Measurements from ENCODE around the gene CDHR3.

Gene CDHR3

DNA sequence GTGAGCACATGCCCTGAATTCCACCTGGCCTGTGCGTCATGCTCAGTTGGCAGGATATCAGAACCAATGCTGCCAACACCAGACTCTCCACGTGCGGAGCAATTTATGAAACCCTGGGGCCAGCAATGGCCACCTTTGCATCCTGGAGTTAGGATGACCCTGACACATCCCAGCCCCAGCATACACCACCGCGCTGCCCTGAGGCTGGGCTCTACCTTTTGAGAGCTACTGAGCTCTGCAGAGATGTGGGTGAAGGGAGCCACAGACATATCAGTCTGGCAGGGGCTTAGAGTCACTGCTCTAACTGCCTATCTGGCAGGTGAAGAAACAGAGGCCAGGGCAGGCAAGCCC lies 107.1 kb downstream of the CDHR3 start:
- no peak for DNase-seq
- in situ Hi-C loops (cut with MboI; ENCODE audit: low pct_unique_long_range_greater_than_20kb, low sequenced_read_pairs) = no loop called here

DNA sequence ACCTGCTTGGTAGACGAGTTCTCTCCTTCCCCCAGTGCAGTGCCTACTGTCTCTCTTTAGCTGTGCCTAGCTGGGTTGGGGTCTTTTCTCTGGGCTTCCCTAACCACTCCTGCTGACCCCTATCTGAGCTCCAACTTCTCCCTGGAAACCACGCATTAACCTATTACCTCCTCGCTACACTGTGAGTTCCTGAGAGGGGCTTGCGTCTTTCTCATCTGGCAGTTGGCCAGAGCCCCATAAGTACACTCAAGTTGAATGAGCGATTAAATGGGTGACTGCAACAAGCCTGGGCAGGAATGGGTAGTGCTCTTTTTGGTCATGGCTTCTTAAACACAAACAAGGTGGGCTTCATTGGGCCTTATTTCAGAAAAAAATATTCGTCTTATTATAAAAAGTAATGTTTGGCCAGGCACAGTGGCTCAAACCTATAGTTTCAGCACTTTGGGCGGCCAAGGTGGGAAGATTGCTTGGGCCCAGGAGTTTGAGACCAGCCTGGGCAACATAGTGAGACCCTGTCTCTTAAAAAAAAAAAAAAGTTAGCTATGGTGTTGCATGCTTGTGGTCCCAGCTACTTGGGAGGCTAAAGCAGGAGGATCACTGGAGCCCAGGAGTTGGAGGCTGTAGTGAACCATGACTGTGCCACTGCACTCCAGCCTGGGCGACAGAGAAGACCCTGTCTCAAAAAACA lies 107.6 kb downstream of the CDHR3 start:
- in situ Hi-C loops (cut with MboI; ENCODE audit: low pct_unique_long_range_greater_than_20kb, low sequenced_read_pairs) = no loop called here
- DNase-seq = no peak

- in situ Hi-C loops (cut with MboI; ENCODE audit: low pct_unique_long_range_greater_than_20kb, low sequenced_read_pairs) = no loop called here
- DNase-seq = peak; percentile 94
Measured at GRCh38 chr7:106071356-106071998, 108.4 kb downstream of the CDHR3 start.

GRCh38 chr7:106071999-106072714 lies 109.1 kb downstream of the CDHR3 start:
- in situ Hi-C loops (cut with MboI; ENCODE audit: low pct_unique_long_range_greater_than_20kb, low sequenced_read_pairs) = no loop called here
- peak; percentile 88 for DNase-seq

DNA sequence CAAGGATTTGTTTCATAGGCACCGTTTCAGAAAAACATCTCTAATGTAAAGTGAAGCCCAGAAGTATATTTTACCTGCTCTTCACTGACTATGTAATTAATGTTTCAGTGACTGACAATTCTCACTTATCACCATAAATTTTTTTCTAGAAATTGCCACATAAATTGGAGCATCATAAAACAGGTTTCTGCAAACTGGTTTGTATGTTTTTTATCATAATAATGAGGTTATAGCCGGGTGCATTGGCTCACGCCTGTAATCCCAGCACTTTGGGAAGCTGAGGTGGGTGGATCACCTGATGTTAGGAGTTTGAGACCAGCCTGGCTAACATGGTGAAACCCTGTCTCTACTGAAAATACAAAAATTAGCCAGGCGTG lies 109.6 kb downstream of the CDHR3 start:
- in situ Hi-C loops (cut with MboI; ENCODE audit: low pct_unique_long_range_greater_than_20kb, low sequenced_read_pairs) = no loop called here
- no peak for DNase-seq

GRCh38 chr7:106073701-106074100 lies 110.6 kb downstream of the CDHR3 start:
- no peak for DNase-seq
- in situ Hi-C loops (cut with MboI; ENCODE audit: low pct_unique_long_range_greater_than_20kb, low sequenced_read_pairs) = no loop called here

DNA sequence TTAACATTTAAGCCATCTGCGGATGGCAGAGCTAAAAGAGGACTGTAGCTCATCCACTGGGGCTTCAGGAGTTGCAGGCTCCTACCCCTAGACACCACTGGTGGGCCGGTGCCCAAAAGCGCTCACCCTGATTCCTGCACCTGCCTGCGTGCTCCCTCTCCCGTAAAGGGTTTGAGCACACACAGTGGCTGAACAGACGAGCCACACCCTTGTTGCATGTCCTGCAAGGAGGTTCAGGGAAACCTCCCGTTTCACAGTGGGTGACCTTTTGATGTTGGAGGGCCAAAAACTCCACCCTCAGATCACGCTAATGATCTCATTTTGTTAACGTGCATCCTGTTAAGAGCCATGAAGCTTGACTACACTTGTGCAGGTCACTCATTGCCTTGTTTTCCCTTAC lies 111.2 kb downstream of the CDHR3 start:
- DNase-seq = no peak
- in situ Hi-C loops (cut with MboI; ENCODE audit: low pct_unique_long_range_greater_than_20kb, low sequenced_read_pairs) = no loop called here

GRCh38 chr7:106075937-106076336 lies 112.9 kb downstream of the CDHR3 start:
- in situ Hi-C loops (cut with MboI; ENCODE audit: low pct_unique_long_range_greater_than_20kb, low sequenced_read_pairs) = no loop called here

DNA sequence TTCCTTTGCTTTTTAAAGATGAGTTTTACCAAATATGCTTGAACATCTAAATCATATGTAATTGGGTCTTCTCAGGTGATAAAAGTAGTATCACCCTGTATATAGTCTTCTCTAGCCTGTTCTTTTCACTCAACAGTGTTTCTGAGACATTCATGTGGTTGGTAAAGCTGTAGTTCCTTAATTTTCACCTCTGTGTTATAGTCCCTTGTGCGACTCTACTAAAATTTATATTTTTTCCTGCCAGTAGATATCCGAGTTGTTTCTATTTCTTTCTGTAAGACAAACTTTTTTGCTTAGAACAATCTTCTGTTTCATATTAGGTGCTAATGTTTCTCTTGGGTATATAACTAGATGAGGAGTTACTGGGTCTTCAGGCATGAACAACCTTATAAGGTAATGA lies 113.5 kb downstream of the CDHR3 start:
- in situ Hi-C loops (cut with MboI; ENCODE audit: low pct_unique_long_range_greater_than_20kb, low sequenced_read_pairs) = no loop called here
- DNase-seq = no peak

More at GRCh38 chr7:106075937-106076336, 112.9 kb downstream of the CDHR3 start:
- DNase-seq = peak; percentile 56

DNA sequence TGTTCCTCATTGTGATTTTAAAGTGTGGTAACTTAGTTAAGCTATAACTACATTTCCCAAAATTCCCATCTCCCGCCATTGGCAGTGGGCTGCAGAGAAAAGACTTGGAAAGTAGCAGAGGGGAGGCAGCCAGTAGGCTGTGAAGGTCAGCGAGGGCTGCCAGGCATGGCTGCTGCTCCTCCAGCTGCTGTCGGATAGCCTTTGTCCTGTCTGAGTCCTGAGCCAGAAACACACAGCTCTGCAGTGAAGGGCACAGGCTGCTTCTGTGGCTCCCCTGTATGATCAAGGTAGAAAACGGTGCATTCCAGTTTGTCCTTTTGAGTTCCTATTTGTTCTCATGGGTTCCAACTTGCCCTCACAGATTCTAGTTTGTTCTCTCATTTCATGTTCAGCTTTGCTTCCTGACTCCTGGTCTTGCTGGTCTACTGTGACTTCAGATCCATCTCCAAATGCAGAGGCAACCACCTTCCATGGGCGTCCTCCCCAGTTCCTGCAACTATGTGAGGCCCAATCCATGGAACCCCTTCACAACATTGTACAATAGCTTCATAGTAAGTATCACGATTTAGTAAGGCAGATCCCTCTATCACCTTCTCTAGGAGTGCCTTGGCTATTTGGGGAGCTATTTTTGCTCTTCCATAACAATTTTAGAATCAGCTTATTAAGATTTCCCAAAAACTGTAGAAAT lies 117.4 kb downstream of the CDHR3 start:
- in situ Hi-C loops (cut with MboI; ENCODE audit: low pct_unique_long_range_greater_than_20kb, low sequenced_read_pairs) = no loop called here
- no peak for DNase-seq

DNA sequence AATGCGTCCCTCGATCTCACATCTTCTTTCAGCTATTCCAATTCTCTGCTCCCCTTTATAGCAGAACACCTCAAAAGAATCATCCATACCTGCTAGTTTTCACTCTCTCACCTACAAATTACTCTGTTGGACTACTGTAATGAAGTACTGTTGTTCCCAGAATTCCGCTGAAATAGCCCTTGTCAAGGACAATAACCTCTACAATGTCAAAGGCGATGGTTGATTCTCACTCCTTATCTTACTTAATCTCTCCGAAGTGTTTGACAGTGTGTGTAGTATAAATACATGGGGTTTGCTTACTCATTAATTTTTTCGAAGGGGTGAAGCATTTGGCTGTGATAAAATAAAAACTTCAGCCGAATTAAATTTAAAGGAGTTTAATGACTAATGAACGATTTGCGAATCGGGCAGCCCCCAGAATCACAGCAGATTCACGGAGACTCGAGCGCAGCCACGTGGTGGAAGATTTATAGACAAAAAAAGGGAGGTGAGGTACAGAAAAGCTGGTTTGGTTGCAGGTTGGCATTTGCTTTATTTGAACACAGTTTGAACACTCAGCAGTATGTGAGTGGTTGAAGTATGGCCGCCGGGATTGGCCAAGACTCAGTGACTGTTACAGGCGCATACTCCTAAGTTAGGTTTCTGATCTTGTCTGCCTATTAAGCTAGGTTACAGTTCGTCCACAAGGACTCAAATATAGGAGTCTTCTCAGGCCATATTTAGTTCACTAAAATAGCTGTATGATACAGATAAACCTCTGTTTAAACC lies 119.2 kb downstream of the CDHR3 start:
- DNase-seq = no peak
- in situ Hi-C loops (cut with MboI; ENCODE audit: low pct_unique_long_range_greater_than_20kb, low sequenced_read_pairs) = no loop called here

Measured in KBM-7 (cell line).